ENCODE measurements around the gene MNAT1. TPM values are rescaled to one million over a fixed set of nuclear protein-coding genes. Genes with fewer than 3 reads are reported as not detected.
"Not testable (repeated sequence)": the region's sequence is repeated elsewhere in the genome, so short reads cannot be mapped to it uniquely, and the experiment has no call there.

Gene MNAT1
- total RNA-seq, 1 experiment from 2014 or later = 88.2 TPM

- DNase-seq (ENCODE audit: extremely low read depth, low read depth) = no peak
These were observed 65.8 kb downstream of the MNAT1 start for GRCh38 chr14:60800409-60800808.

- no peak for DNase-seq (ENCODE audit: extremely low read depth, low read depth)
These were observed 69.3 kb downstream of the MNAT1 start for GRCh38 chr14:60803871-60804270.

- DNase-seq (ENCODE audit: extremely low read depth, low read depth) = no peak
These were observed 71.4 kb downstream of the MNAT1 start for GRCh38 chr14:60805841-60806430.

- no peak for DNase-seq (ENCODE audit: extremely low read depth, low read depth)
These were observed 72.7 kb downstream of the MNAT1 start for GRCh38 chr14:60807247-60807646.

- DNase-seq (ENCODE audit: extremely low read depth, low read depth) = no peak
These were observed 73.4 kb downstream of the MNAT1 start for GRCh38 chr14:60807971-60808370.

DNA sequence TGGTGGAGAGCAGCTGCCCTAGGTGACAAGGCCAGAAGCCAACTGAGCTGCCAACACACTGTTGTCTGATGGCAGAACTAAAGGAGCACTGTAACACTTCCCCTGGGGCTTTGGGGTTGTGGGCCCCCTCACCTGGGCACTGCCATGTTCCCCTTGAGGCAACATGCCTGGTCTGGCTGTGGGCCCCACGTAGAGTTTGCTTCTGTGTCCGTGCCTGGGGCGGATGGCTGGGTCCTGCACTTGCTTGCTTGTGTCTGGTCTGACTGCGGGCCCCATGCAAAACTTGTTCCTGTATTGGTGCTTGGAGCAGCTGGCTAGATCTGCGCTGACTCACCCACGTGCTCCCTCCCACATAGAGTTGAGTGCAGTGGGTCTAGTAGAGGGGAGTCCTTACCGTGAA is 78.4 kb downstream of the MNAT1 start:
- no peak for DNase-seq (ENCODE audit: extremely low read depth, low read depth)

GRCh38 chr14:60815371-60815770 is 80.8 kb downstream of the MNAT1 start:
- no peak for DNase-seq (ENCODE audit: extremely low read depth, low read depth)

DNA sequence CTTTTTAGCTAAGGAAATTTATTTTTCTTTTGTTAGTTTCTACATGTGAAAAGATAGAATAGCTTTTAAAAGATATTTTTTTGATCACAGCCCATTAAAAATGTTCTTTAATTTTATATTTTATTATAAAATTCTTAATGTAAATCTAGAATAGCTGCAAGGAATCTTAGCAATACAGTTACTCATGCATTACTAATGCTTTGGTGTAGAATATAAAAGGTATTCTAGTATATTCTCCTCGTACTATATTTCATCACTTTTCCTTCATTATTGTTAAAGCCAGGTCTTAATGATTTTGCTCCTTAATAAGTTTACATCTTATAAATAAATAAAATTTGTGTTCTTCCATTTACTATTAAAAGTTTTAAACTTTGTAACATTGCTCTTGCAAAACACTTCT is 82.6 kb downstream of the MNAT1 start:
- DNase-seq (ENCODE audit: extremely low read depth, low read depth) = no peak

- no peak for DNase-seq (ENCODE audit: extremely low read depth, low read depth)
These were observed 85.0 kb downstream of the MNAT1 start for GRCh38 chr14:60819575-60819974.

GRCh38 chr14:60838601-60839000 is 104.0 kb downstream of the MNAT1 start:
- no peak for DNase-seq (ENCODE audit: extremely low read depth, low read depth)

DNA sequence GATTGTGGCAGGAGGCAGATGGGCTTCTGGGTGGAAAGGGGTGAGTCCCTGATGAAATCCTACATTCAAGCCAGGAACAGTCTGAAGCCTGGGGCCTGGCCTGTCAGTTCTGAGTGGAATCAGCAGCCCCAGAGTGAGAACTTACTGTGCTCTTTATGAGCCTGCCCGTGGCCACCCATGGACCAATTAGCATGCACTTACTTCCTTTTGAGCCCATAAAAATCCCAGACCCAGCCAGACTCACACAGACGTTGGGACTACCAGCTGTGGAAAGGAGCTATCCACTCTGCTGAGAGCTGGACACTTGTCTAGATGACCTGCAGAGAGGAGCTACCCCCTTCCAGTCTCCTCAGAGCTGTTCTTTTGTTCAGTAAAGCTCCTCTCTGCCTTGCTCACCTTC is 104.5 kb downstream of the MNAT1 start:
- DNase-seq (ENCODE audit: extremely low read depth, low read depth) = no peak

DNA sequence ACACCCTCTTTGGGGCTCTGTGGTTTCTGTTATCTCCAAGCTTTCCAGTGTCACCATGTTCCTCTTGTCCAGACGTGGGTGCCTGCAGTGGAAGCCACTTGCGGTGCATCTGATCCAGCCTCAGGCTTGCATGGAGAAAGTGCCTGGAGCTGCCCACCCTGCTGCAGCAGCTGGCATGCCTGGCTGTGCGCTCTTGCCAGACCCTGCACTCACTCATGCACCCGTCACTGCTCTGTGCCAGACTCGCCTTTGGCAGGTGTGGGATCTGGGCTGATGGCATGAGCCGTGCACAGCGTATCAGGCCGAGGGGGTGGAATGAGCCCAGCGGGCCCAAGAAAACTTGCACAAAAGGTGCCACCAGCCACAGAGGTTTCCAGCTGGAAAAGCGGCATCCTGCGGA is 105.1 kb downstream of the MNAT1 start:
- DNase-seq (ENCODE audit: extremely low read depth, low read depth) = no peak

GRCh38 chr14:60840313-60840712 is 105.8 kb downstream of the MNAT1 start:
- no peak for DNase-seq (ENCODE audit: extremely low read depth, low read depth)

GRCh38 chr14:60845523-60845922 is 111.0 kb downstream of the MNAT1 start:
- DNase-seq (ENCODE audit: extremely low read depth, low read depth) = no peak

DNA sequence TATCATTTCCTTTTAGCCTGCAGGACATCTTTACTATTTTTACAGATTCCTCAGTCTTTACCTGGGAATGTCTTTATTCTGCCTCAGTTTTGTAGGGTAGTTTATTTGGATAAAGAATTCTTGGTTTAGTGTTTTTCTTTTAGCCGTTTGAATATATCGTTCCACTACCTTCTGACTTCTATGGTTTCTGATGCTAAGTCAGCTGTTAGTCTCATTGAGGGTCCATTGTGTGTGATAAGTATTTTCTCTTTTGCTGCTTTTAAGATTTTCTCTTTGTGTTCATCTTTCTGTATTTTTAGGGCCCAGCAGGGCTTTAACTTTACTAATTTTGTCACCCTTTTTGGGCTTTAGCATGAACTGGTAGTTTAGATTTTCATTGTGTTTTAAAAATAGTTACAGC is 113.5 kb downstream of the MNAT1 start:
- DNase-seq (ENCODE audit: extremely low read depth, low read depth) = no peak

DNA sequence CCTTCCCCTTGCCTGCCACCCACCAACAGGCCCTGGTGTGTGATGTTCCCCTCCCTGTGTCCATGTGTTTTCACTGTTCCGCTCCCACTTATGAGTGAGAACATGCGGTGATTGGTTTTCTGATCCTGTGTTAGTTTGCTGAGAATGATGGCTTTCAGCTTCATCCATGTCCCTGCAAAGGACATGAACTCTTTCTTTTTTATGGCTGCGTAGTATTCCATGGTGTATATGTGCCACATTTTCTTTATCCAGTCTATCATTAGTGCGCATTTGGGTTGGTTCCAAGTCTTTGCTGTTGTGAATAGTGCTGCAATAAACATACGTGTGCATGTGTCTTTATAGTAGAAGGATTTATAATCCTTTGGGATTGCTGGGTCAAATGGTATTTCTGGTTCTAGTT is 117.1 kb downstream of the MNAT1 start:
- not testable (repeated sequence) for DNase-seq (ENCODE audit: extremely low read depth, low read depth)

DNA sequence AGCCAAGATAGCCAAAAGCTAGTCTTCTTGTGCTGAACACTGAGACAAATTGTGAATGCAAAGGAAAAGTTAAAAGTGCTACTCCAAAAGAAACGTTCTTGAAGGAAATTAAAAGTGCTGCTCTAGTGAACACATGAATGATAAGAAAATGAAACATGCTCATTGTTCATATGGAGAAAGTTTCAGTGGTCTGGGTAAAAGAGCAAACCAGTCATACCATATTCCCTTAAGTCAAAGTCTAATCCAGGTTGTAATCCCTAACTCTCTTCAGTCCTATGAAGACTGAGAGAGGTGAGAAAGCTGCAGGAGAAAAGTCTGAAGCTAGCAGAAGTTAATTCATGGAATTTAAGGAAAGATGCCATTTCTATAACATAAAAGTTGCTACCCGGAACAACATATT is 121.5 kb downstream of the MNAT1 start:
- no peak for DNase-seq (ENCODE audit: extremely low read depth, low read depth)

GRCh38 chr14:60859525-60859924 is 125.0 kb downstream of the MNAT1 start:
- no peak for DNase-seq (ENCODE audit: extremely low read depth, low read depth)

DNA sequence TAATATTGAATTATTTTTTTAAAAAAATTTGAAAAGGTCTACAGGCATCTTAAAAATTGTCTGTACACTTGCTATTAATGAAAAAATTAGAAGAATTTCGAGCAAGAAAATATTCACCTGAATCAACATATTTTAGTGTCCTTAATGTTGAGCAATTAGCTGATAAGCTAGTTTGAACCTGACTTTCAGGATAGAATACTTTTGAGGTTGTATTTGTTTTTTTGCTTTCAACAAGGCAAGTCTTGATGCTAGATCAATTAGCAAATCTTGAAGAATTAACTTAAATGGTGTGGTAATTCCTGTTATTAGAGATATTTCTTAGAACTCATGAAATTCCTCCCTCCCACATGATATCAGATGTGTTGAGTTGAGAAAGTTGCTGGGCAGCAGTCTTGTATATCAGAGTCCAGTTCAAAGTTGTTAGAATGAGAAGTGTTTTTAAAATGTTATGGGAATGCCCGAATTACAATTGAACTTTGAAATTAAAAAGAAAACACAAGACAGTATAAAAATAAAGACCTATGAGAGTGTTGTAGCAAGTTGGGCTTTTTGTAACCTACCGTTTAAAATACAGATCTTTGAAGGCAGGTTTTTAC is 127.1 kb downstream of the MNAT1 start:
- no peak for DNase-seq (ENCODE audit: extremely low read depth, low read depth)

DNA sequence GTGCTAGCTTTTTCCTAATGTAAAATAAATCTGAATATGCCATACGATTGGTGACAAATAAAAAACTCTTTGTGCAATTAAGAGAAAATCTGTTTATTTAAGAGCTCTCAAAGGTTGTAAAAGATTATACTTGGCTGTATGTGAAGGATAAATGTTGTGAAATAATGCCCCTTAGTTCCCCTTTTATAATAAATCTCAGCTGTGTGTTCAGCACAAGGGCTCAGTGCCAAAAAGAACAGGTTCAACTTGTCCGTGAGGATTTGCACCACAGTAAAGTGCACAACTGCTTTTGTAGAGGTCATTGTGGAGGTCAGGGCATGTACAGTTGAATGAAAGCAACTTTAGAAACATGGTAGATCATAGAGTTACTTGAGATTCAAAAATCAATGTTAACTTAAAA is 127.7 kb downstream of the MNAT1 start:
- DNase-seq (ENCODE audit: extremely low read depth, low read depth) = no peak

GRCh38 chr14:60863249-60863648 is 128.7 kb downstream of the MNAT1 start:
- no peak for DNase-seq (ENCODE audit: extremely low read depth, low read depth)

DNA sequence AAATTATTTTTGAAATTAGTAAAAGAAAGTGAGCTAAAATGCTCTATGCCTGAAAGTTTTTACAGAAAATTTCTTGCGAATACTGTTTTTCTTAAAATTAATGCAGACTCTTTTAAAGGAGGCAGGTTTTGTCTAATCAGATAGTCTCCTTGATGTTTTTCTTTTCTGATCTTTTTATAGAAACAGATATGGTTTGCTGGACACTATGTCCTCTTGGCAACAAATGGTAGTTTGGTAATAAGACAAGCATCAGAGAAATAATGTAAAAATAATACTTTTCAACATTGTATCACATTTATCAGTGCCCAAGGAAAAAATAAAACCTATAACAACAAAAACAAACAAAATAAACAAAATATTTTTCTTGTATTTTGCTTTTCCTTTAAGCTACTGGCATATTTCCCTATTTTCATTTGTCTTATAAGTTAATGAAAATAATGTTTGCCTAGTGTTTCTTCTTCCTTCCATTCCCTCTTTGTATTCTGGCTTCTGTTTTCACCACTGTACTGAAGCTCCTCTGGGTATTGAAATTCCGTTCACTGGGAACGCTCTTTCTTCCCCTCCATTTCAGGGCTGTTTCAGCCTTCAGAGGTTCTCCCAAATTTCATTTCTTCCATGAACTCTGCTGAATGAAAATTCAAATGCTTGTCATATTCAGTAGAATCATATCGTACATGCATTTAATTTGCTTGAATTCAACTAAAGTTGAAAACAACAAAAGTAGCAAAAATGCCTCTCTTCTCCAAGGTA is 131.0 kb downstream of the MNAT1 start:
- no peak for DNase-seq (ENCODE audit: extremely low read depth, low read depth)
